NCI-H2029 (cell line): ENCODE results near the gene NOP53.
"Not testable (repeated sequence)": the region's sequence is repeated elsewhere in the genome, so short reads cannot be mapped to it uniquely, and the experiment has no call there.

Experiments
- DNase-seq: peaks from one replicate; lab custom pipeline; 2025; lab: John Stamatoyannopoulos, UW

Gene NOP53

DNA sequence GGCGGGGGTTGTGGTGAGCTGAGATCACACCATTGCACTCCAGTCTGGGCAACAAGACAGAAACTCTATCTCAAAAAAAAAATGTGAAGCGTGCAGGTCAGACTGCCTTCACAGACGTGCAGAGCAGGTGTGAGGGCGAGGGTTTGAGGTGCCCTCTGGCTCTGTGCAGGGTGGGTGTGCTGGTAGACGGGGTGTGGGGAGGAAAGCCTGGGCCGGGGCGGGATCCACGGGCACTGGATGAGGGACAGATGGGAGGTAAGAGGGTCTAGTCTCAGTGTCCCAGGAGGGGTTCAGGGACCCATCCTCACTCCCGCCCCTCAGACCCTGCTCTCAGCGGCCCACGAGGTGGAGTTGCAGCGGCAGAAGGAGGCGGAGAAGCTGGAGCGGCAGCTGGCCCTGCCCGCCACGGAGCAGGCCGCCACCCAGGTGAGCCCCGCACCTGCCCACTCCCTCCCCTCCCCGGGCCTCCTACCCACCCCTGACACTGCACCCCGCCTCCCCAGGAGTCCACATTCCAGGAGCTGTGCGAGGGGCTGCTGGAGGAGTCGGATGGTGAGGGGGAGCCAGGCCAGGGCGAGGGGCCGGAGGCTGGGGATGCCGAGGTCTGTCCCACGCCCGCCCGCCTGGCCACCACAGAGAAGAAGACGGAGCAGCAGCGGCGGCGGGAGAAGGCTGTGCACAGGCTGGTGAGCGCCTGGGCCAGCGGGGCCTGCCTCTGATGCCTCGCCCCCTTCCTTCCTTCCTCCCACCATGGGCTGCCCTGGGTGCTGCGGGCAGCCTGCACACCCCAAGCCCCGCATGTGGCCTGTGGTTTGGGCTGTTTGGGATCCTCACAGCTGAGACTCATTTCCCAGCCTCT lies 9.1 kb downstream of the NOP53 start:
- no peak for DNase-seq

DNA sequence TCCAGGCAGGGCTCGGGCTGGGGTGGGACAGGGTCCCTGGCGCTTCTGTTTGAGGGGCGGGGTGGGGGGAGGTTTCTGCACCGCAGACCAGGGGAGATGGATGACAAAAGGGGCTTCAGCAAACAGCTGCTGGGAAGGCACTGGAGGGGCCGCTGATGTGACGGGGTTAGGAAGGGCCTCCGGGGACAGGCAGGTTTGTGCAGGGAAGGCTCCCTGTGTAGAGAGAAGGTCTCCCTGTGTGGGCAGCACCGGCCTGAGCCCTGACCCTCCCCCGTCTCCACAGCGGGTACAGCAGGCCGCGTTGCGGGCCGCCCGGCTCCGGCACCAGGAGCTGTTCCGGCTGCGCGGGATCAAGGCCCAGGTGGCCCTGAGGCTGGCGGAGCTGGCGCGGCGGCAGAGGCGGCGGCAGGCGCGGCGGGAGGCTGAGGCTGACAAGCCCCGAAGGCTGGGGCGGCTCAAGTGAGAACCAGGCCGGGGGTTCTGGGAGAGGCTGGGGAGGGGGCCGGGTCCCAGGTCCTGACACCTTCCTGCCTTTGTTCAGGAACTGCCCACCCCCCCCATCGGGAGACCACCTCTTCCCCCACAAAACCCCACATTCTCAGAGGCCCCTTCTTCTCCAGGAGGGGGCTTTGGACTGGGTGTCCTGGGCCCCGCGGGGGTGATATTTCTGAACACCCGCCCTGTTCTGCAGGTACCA lies 9.9 kb downstream of the NOP53 start:
- DNase-seq, result no peak

DNA sequence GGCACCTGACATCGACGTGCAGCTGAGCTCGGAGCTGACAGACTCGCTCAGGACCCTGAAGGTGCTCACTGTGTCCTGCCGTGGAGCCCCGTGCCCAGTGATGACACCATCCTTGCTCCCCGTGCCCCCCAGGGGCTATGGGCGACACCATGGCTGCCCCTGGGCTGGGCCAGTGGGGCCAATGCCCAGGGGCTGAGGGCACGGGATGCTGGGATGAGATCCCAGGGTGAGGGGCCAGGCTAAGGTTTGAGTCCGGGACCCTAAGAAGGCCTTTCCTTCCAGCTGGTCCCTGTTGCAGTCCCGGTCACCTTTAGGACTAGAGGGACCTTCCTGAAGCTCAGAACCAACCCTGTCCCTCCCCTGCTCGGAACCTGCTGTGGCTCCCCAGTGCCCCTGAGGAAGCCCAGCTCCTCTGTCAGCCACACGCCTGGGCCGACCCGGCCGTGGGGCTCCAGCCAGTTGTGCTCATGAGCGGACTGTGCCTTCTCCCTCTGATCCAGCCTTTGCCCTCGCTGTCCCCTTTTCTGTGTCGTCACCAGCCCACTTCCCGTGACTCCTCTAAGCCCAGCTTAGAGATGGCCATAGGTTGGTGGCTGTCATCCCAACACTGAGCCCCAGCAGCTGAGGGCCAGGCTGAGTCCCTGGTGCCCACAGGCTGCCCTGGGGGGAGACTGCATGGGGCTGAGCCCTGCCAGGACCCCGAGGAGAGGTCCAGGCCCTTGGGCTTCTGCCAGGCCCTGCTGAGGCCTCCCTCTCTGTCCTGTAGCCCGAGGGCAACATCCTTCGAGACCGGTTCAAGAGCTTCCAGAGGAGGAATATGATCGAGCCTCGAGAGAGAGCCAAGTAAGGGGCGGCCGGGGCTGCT lies 10.6 kb downstream of the NOP53 start:
- no peak for DNase-seq

DNA sequence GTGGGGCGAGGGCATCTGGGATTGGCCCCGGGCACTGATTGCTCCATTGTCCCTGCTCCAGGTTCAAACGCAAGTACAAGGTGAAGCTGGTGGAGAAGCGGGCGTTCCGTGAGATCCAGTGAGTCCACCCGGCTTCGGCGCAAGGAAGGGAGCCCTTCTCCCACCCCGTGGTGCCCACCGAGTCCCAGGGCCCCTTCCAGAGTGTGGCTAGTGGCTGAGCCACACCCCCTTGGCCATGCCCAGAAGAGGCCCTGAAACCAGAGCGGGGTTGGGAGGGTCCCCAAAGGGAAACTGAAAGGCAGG lies 11.2 kb downstream of the NOP53 start:
- no peak for DNase-seq

DNA sequence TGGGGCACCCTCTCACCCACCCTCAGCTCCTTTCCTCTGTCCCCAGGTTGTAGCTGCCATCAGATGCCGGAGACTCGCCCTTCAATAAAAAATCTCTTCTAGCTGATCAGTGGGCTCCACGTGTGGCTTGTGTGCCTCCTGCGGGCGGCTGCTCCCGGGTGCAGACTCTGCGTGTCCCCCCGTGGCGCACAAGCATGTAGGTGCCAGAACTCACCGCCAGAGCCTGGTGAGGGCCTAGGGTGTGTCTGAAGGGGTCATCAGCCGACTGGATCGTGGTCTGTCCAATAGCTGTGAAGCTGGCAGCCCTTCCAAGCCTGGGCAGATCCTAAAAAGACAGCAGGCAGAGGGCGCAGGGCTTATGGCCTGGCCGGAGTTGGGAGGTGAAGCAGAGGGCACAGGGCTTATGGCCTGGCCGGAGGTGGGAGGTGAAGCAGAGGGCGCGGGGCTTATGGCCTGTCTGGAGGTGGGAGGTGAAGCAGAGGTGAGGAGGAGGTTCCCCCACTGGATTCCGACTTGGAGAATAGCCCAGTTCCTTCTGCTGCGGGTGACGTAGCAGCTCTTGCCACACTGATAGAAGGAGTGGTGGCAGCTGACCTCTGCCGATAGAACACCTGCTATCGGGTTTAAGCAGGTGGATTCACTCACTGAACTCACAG lies 11.7 kb downstream of the NOP53 start:
- DNase-seq, result no peak

DNA sequence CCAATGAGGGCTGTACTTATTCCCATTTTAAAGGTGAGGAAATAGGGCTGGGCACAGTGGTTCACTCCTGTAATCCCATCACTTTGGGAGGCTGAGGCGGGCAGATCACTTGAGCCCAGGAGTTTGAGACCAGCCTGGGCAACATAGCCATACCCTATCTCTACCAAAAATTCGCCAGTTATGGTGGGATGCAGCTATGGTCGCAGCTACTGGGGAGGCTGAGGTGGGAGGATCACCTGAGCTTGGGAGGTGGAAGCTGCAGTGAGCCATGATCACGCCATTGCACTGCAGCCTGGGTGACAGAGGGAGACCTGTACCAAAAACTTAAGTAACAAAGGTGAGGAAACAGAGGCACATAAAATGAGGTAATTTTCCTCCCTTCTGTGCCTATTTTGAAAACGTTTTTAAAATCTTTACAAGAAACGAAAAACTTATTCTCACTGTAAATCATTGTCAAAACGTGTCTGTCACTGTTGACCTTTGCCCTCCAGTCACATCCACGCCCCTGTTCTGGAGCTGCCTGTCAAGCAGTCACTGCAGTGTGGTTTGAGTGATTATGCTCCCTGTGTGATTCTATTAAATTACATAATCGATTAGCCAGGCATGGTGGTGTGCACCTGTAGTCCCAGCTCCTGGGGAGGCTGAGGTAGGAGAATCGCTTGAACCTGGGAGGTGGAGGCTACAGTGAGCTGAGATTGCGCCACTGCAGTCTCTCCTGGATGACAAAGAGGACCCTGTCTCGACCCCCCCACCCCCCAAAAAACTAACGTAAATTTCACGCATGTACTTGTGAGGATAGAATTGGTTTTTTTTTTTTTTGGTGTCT lies 12.5 kb downstream of the NOP53 start:
- DNase-seq, result no peak

DNA sequence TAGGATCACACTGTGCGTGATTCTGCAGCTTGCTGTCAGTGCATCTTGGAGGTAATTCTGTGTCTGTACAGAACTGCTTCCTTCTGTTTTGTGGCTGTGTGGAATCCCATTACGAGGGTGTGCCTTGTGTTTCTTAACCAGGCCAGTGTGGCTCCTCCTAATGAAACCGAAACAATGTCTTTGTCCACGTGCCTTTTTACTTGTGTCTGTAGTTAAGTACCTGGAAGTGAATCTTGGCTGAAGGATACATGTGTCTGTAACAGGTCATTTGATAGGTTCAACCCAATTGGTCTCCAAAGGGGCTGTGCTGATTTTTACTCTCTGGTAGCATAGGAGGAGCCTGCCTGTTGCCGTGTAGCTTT lies 13.1 kb downstream of the NOP53 start:
- DNase-seq, result no peak

DNA sequence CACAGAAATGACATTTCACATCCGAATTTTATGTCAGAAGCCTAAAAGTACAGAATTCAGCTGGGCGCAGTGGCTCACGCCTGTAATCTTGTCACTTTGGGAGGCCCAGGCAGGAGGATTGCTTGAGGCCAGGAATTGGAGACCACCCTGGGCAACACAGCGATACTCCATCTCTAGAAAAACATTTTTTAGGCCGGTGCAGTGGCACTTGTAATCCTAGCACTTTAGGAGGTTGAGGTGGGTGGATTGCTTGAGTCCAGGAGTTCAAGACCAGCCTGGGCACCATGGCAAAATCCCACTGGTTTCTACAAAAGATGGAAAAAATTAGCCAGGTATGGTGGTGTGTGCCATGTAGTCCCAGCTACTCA lies 15.3 kb downstream of the NOP53 start:
- no peak for DNase-seq

DNA sequence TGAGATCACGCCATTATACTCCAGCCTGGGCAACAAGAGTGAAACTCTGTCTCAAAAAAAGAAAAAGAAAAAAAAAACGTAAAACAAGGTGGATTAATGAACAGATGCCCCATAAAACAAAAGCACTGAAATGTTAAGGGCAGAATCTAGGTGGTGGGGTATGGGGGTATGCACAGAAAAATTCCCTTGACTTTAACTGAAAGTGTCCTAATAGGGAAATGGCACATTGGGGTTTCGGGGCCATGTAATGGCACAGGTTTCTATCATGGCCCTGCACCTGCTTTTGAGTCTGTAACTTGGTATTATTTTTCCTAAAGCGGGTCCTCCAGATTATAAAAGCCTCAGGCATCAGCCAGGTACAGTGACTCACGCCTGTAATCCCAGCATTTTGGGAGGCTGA lies 16.2 kb downstream of the NOP53 start:
- no peak for DNase-seq

DNA sequence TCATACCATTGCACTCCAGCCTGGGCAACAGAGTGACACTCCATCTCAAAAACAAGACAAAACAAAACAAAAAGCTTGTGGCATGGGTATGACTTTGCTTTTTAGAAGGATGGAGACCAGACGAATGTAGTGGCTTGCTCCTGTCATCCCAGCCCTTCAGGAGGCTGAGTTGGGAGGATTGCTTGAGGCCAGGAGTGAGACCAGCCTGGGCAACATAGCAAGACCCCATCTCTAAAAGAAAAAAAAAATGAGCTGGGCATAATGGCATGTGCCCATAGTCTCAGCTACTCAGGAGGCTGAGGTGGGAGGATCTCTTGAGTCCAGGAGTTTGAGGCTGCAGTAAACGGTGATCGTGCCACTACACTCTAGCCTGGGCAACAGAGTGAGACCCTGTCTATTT lies 16.8 kb downstream of the NOP53 start:
- DNase-seq, result no peak

DNA sequence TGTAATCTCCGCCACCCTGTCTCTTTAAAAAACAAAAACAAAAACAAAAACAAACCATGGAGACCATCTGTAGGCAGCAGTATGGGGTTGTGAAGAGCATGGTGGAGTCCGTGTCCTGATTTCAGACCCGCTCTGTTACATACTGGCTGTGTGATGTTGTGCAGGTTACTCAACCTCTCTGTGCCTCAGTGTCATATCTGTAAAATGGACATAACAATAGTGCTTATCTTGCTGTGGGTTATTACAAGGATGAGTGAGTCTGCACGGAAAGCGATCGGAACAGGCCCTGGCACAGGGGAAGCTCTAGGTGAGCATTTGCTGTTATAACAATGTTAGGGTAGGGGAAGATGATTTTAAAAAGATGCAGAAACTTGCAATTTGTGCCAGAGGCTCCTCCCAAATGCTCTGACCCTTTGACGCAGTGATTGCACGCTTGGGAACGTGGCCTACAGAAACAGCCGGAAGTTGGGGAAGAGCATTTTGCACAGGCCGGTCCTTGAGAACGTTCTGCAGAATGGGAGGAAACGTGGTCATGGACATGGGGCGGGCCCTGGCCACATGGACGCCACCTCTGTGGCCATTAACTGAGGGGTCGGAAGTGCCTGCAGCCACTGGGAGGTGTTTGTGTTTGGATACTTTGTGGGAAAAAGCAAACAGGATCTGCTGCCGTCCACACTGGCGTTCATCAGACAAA lies 17.4 kb downstream of the NOP53 start:
- no peak for DNase-seq

DNA sequence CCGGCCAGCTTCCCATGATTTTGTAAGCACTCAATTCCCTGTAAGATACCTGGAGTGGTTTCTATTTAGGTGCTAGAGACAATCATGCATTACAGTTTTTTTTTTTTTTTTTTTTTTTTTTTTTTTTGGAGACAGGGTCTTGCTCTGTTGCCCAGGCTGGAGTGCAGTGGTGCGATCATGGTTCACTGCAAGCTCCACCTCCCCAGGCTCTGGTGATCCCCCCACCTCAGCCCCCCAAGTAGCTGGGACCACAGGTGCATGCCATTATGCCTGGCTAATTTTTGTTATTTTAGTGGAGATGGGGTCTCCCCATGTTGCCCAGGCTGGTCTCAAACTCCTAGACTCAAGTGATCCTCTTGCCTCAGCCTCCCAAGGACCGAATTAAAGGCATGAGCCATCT lies 19.4 kb downstream of the NOP53 start:
- not testable (repeated sequence) for DNase-seq

DNA sequence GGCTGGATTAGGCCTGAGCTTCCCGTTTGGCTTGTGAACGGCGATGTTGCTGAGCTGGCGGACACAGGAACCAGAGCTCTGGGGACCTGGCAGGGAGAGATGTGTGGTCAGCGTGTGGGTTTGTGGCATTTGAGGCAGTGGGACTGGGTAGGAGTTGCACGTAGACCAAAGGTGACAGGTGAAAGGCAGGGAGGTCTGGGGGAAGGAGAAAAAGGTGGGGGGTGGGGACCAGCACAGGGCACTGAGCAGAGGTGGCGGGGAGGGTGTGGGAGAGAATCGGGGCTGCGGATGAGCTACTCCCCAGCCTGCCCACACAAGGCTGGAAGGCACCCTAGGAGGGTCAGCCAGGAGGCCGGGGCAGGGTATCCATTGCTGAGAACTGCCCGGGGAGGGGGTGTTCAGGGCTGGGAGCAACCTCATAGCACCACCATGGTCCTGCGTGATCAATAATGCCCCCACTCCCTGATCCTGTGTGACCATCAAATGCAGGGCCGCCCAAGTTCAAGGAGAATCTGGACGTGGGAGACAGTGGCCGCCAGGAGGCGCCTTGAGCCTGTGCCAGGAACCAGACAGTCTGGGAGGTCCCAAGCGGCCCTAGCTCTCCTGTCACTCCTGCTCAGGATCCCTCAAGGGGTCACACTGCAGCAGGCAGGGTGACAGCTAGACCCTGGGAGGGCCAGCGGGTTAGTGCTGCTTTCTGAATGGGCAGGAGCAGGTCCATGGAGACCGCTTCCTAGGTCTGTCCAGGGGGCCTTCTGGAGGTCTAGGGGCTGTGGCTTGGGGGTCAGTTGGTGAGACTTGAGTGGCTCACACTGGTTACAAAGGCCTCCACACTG lies 20.4 kb downstream of the NOP53 start:
- peak; percentile 33 for DNase-seq

DNA sequence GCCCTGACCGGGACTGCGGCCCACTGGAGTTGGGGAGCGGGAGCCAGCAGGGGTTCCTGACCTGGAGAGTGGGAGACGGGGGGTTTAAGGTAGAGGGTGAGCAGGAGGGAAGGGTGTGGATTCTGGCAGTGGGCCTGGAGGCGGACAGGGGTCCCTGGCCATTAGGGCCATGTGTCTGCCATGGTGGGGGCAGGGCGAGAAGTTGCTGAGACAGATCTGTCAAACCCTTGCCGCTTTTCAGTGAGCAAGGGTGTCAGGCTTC lies 20.9 kb downstream of the NOP53 start:
- DNase-seq, result no peak

DNA sequence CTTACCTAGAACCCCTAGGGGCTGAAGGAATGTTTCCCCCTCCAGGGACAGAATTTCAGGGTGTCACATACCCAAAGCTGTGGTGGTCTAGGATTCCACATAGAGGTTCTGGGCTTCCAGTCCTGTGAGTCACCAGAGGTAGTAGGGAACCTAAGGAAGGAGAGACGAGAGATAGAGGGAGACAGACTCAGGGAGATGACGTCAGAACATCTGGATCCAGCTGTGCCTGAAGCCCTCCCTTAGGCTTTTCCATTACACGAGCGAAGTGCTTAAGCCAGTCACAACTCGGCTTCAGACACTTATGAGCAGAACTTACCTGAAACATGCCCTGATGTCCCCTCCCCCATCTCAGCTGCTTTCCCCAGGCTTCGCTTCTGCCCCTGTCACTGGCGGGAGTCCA lies 21.3 kb downstream of the NOP53 start:
- no peak for DNase-seq

DNA sequence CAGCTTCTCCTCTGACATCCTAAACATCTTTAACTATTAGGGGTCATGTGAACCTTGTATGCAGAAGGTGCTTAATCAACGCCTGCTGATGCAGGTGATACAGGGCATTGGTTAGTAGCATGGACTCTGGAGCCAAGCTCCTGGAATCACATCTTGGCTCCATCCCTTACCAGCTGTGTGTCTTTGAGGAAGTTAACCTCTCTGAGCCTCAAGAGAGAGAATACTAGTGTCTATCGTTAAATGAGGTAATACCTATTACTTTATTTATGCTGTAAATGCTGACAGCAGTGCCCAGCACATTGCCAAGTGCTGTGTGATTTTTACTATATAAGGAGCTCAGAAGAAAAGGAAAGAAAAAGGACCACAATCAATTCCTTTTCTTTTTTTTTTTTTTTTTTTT lies 22.0 kb downstream of the NOP53 start:
- no peak for DNase-seq

DNA sequence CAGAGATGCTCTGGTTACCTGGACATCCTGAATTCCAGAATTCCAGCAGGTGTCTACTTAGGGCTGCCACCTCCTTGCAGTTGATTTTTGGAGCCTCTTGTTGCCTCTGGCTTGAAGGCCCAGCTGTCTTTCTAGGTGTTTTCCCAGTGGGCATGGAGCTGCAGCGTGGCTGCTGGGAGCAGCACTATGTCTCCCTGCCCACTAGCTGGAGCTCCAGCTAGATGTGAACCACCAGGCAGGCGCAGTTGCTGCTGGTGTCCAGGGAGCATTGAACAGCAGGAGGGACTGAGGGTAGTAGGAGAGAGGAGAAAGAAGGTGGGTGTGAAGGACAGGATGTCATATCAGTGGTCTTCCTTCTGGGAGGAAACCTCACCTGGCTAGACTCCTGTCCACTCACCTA lies 23.3 kb downstream of the NOP53 start:
- DNase-seq, result no peak

DNA sequence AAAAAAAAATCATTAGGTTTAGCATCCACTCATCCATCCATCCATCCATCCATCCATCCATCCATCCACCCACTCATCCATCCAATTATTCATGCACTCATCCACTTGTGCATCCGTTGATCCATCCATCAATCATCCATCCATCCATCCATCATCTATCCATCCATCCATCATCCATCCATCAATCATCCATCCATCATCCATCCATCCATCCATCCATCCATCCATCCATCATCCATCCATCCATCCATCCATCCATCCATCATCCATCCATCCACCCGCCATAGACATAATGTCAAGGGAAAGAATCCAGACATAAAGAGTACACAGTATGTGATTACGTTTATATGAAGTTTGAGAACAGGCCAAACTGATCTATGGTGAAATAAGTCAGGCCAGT lies 24.2 kb downstream of the NOP53 start:
- DNase-seq, result no peak

DNA sequence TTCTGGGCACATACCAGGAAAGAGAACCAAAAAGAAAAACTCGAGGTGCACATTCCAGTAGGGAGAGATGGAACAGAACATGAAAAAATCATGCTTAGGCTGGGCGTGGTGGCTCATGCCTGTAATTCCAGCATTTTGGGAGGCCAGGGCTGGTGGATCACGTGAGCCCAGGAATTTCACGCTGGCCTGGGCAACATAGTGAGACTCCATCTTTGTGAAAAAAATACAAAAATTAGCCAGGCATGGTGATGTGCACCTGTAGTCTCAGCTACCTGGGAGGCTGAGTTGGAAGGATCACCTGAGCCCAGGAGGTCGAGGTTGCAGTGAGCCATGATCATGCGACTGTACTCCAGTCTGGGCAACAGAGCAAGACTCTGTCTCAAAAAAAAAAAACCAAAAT lies 25.9 kb downstream of the NOP53 start:
- DNase-seq, result not testable (repeated sequence)

DNA sequence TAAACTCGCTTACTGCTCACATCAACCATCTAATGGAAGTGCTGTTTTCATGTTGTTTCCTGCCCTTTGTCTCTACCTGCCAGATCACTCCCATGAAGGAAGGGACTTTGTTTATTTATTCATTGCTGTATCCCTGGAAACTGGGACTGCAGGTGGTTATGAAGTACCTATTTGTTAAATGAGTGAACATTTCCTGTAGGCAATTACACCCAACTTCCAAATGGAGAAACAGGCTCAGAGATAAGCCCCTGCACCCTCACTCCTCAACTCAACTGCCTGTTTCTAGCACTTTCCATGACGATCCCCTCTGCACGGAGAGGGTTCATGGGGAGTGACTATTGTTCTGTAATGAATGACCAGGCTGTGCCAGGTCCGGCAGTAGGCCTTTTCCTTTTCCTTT lies 31.2 kb downstream of the NOP53 start:
- peak; percentile 98 for DNase-seq
